Skeletal muscle cell (primary cell): ENCODE results near the gene NECTIN1.

Experiments
- DNase-seq: peaks from one replicate; pipeline ENCODE4 v3.0.0-alpha.2; 2010; ENCODE audit warnings: low read depth
- H3K4me3 ChIP-seq: 2 replicates; pipeline ENCODE4 v1.5.1; 2011; ENCODE audit warnings: low read depth, mild to moderate bottlenecking, control low read depth, low read length, moderate library complexity

NECTIN1 gene

GRCh38 chr11:119716582-119717498 is 12.2 kb downstream of the NECTIN1 start:
- no peak for DNase-seq
- no peak overlapping the region for H3K4me3 ChIP-seq

- no peak overlapping the region for H3K4me3 ChIP-seq
- no peak for DNase-seq
Measured at GRCh38 chr11:119714590-119714989, 14.4 kb downstream of the NECTIN1 start.

GRCh38 chr11:119714189-119714588 is 14.8 kb downstream of the NECTIN1 start:
- H3K4me3 ChIP-seq: no peak overlapping the region
- no peak for DNase-seq

- H3K4me3 ChIP-seq: no peak overlapping the region
- no peak for DNase-seq
Measured at GRCh38 chr11:119713359-119714040, 15.5 kb downstream of the NECTIN1 start.

- H3K4me3 ChIP-seq: no peak overlapping the region
- DNase-seq: no peak
Measured at GRCh38 chr11:119712459-119713358, 16.3 kb downstream of the NECTIN1 start.

- H3K4me3 ChIP-seq: no peak overlapping the region
- DNase-seq: no peak
Measured at GRCh38 chr11:119712006-119712405, 17.0 kb downstream of the NECTIN1 start.

- no peak for DNase-seq
- H3K4me3 ChIP-seq: no peak overlapping the region
Measured at GRCh38 chr11:119711476-119711875, 17.5 kb downstream of the NECTIN1 start.

- no peak overlapping the region for H3K4me3 ChIP-seq
Measured at GRCh38 chr11:119710417-119710816, 18.6 kb downstream of the NECTIN1 start.

GRCh38 chr11:119709638-119710346 is 19.2 kb downstream of the NECTIN1 start:
- DNase-seq: no peak

More at GRCh38 chr11:119710417-119710816, 18.6 kb downstream of the NECTIN1 start:
- DNase-seq: no peak

GRCh38 chr11:119709171-119709570 is 19.8 kb downstream of the NECTIN1 start:
- no peak for DNase-seq
- H3K4me3 ChIP-seq: no peak overlapping the region

More at GRCh38 chr11:119709638-119710346, 19.2 kb downstream of the NECTIN1 start:
- H3K4me3 ChIP-seq: no peak overlapping the region

GRCh38 chr11:119708384-119708783 is 20.6 kb downstream of the NECTIN1 start:
- H3K4me3 ChIP-seq: no peak overlapping the region
- DNase-seq: no peak

- no peak for DNase-seq
- no peak overlapping the region for H3K4me3 ChIP-seq
Measured at GRCh38 chr11:119706887-119707286, 22.1 kb downstream of the NECTIN1 start.

GRCh38 chr11:119706029-119706428 is 23.0 kb downstream of the NECTIN1 start:
- H3K4me3 ChIP-seq: no peak overlapping the region
- no peak for DNase-seq

- H3K4me3 ChIP-seq: no peak overlapping the region
- no peak for DNase-seq
Measured at GRCh38 chr11:119705362-119705761, 23.6 kb downstream of the NECTIN1 start.

GRCh38 chr11:119704849-119705248 is 24.2 kb downstream of the NECTIN1 start:
- no peak overlapping the region for H3K4me3 ChIP-seq
- no peak for DNase-seq

- peak; percentile 42 for DNase-seq
- H3K4me3 ChIP-seq: no peak overlapping the region
Measured at GRCh38 chr11:119701591-119702549, 27.1 kb downstream of the NECTIN1 start.

- DNase-seq: no peak
Measured at GRCh38 chr11:119700536-119701346, 28.3 kb downstream of the NECTIN1 start.

More at GRCh38 chr11:119700536-119701346, 28.3 kb downstream of the NECTIN1 start:
- no peak overlapping the region for H3K4me3 ChIP-seq
